Spleen (tissue), 11 donors: ENCODE data around the gene DUSP18. TPM values are rescaled to one million over a fixed set of nuclear protein-coding genes. Genes with fewer than 3 reads are reported as not detected.

Experiments used
- DNase-seq: peaks from one replicate; pipeline ENCODE4 v3.0.0-alpha.2; 2020
- H3K27ac ChIP-seq, 8 donors: fragments of 200-600 bp; sonication (generic) in 7 of 8; 1 replicate in 4 of 8; 2 replicates in 4 of 8; pipeline versions ENCODE4 v1.5.0 to v1.8.0; 2016 to 2021; ENCODE audit warnings: inconsistent platforms in 4 of 8, mild to moderate bottlenecking in 4 of 8, moderate library complexity in 1 of 8
- H3K27me3 ChIP-seq, 7 donors: fragments of 200-600 bp; sonication (generic) in 6 of 7; replicated peaks in 1 of 7; 1 replicate in 4 of 7; 2 replicates in 3 of 7; pipeline versions ENCODE4 v1.5.0 to v1.8.0; 2016 to 2021; ENCODE audit warnings: inconsistent platforms in 3 of 7, mild to moderate bottlenecking in 1 of 7
- H3K36me3 ChIP-seq, 6 donors: fragments of 200-600 bp; sonication (generic) in 5 of 6; 1 replicate in 4 of 6; 2 replicates in 2 of 6; pipeline versions ENCODE4 v1.5.0 to v1.8.0; 2016 to 2021; ENCODE audit warnings: inconsistent platforms in 2 of 6
- H3K4me1 ChIP-seq, 6 donors: fragments of 200-600 bp; sonication (generic) in 5 of 6; 1 replicate in 3 of 6; 2 replicates in 3 of 6; pipeline versions ENCODE4 v1.5.0 to v1.8.0; 2016 to 2021; ENCODE audit warnings: inconsistent platforms in 3 of 6
- H3K4me3 ChIP-seq, 8 donors: fragments of 200-600 bp; sonication (generic) in 7 of 8; 1 replicate in 4 of 8; 2 replicates in 4 of 8; pipeline versions ENCODE4 v1.5.0 to v1.8.0; 2016 to 2021; ENCODE audit warnings: inconsistent platforms in 4 of 8, mild to moderate bottlenecking in 4 of 8, moderate library complexity in 2 of 8
- H3K9me3 ChIP-seq, 8 donors: fragments of 200-600 bp; sonication (generic) in 7 of 8; 1 replicate in 4 of 8; 2 replicates in 4 of 8; pipeline versions ENCODE4 v1.5.0 to v1.8.0; 2016 to 2021; ENCODE audit warnings: inconsistent platforms in 4 of 8
- POLR2A ChIP-seq, 3 donors: fragments of 450-650 bp; IDR thresholded peaks; one replicate each; pipeline ENCODE4 v1.5.1; 2017; ENCODE audit warnings: antibody characterized with exemption in 3 of 3, mild to moderate bottlenecking in 1 of 3
- POLR2AphosphoS5 ChIP-seq, 3 donors: sonication (generic); formaldehyde crosslinking; IDR thresholded peaks; one replicate each; pipeline ENCODE4 v1.5.1; 2017; ENCODE audit warnings: antibody characterized with exemption in 3 of 3
- WGBS, 5 donors: extraction: QIAGEN DNeasy Blood & Tissue Kit in 3 of 5; methylation state at CpG; one replicate each; pipeline versions ENCODE4 v1.1.5 to v1.1.7; 2013 to 2018; 5-methylcytosine and 5-hydroxymethylcytosine counted together
- intact Hi-C: fragments of 100-400 bp; cut with DNase I; formaldehyde crosslinking; loops from one replicate; pipeline ENCODE4 v1.15.0; 2023; ENCODE audit warnings: low total_unique reads
- polyA plus RNA-seq, 3 donors: library from polyadenylated mRNA; stranded (reverse); fragments of 200-250 nt; gene quantifications; one replicate each; pipeline ENCODE4 v1.2.1, GENCODE V29; 2013
- total RNA-seq, 7 donors: library from RNA; depleted of rRNA in 3 of 7; stranded (reverse); fragments of >200 nt in 3 of 7; fragmentation: NEBNext Ultra II Directional in 4 of 7; extraction: Animal tissue kit (Norgen Biotek cat#: 25700) in 4 of 7; gene quantifications; one replicate each; pipeline versions ENCODE4 v1.1.0 to v1.2.1, GENCODE V29; 2016 to 2021
- TF ChIP-seq, protein P1 (sequence below), 11 experiments: fragments of 200-600 bp in 7 of 11; fragments of 450-650 bp in 4 of 11; sonication (generic) in 4 of 11; IDR thresholded peaks in 8 of 11; conservative IDR thresholded peaks in 3 of 11; 1 replicate in 7 of 11; 2 replicates in 4 of 11; pipeline versions ENCODE4 v1.4.0 to v1.8.0; 2016 to 2021; ENCODE audit warnings: antibody characterized with exemption in 11 of 11, inconsistent platforms in 4 of 11, mild to moderate bottlenecking in 1 of 11
- donor health status: healthy with polysubstance abuse.
- donor health status: DM: no; HTN: no; CAD: no; lungs with moderate emphysema.
- donor health status: DM: no; HTN: no; CAD: no.
- donor health status: Bipolar disorder and iron deficiency.
- donor health status: healthy.
- donor health status: DM: no; HTN: no; CAD: no.
- donor health status: DM: yes; HTN: yes; CAD: no.

Gene DUSP18
- total and polyA plus RNA-seq, 10 donors = 1.5 to 16.3 (median 10.5) TPM

GRCh38 chr22:30675436-30675835, 7.8 kb upstream of the DUSP18 start:
- Histone ChIP-seq H3K9me3 (no peaks in the 10 kb centered on the region), H3K27me3 (peaks cover 0 to 3% (median 0%) of the 10 kb centered on the region in 7 donors), H3K4me1 (peaks cover 0 to 8% (median 2%) of the 10 kb centered on the region in 6 donors), H3K4me3 (no peak overlapping the region), H3K36me3 (no peaks in the 10 kb centered on the region), H3K27ac (no peak overlapping the region)
- intact Hi-C loops = no loop called here
- no peak for DNase-seq
- WGBS, 5 donors = 86 to 96% (median 90%) methylated on average over 9 of the region's 9 CpGs
- no peak for TF ChIP-seq POLR2AphosphoS5 (IDR thresholded peaks at IDR 0.05)
- TF ChIP-seq POLR2A (IDR thresholded peaks at IDR 0.05) = no peak
- TF ChIP-seq, protein P1, sequence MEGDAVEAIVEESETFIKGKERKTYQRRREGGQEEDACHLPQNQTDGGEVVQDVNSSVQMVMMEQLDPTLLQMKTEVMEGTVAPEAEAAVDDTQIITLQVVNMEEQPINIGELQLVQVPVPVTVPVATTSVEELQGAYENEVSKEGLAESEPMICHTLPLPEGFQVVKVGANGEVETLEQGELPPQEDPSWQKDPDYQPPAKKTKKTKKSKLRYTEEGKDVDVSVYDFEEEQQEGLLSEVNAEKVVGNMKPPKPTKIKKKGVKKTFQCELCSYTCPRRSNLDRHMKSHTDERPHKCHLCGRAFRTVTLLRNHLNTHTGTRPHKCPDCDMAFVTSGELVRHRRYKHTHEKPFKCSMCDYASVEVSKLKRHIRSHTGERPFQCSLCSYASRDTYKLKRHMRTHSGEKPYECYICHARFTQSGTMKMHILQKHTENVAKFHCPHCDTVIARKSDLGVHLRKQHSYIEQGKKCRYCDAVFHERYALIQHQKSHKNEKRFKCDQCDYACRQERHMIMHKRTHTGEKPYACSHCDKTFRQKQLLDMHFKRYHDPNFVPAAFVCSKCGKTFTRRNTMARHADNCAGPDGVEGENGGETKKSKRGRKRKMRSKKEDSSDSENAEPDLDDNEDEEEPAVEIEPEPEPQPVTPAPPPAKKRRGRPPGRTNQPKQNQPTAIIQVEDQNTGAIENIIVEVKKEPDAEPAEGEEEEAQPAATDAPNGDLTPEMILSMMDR (IDR thresholded peaks at IDR 0.05 in 8 of 11, conservative IDR thresholded peaks at IDR 0.05 in 3 of 11) = no peak

GRCh38 chr22:30674482-30674881, 6.8 kb upstream of the DUSP18 start:
- H3K9me3 ChIP-seq = no peaks in the 10 kb centered on the region
- H3K36me3 ChIP-seq = no peaks in the 10 kb centered on the region
- no peak for DNase-seq
- intact Hi-C loops = no loop called here
- no peak overlapping the region for H3K27ac ChIP-seq
- WGBS, 5 donors = 82 to 93% (median 90%) methylated on average over 3 to 6 of the region's 6 CpGs
- no peak for TF ChIP-seq POLR2A (IDR thresholded peaks at IDR 0.05)
- TF ChIP-seq POLR2AphosphoS5 (IDR thresholded peaks at IDR 0.05) = no peak
- TF ChIP-seq, protein P1 (IDR thresholded peaks at IDR 0.05 in 8 of 11, conservative IDR thresholded peaks at IDR 0.05 in 3 of 11) = no peak
- no peak overlapping the region for H3K4me3 ChIP-seq
- H3K27me3 ChIP-seq = peaks cover 0 to 3% (median 0%) of the 10 kb centered on the region in 7 donors
- peaks cover 0 to 5% (median 0%) of the 10 kb centered on the region in 6 donors for H3K4me1 ChIP-seq

DNA sequence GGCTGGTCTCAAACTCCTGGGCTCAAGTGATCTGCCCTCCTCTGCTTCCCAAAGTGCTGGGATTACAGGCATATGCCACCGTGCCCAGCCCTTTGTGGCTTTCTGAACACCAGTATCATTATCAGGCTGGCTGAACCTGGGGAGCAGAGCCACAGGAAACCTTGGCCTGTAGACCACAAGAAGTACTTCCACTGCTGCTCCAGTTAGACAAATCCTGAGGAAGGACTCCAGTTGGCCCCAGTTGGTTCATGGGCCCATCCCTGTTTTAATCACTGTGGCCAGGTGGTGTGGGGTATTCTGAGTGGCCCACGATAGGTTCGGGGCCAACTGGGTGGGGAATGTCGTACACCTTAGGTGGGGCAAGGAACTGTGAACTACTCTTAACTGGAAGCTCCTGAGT, 5.5 kb upstream of the DUSP18 start:
- TF ChIP-seq POLR2A (IDR thresholded peaks at IDR 0.05) (no peak), POLR2AphosphoS5 (IDR thresholded peaks at IDR 0.05) (no peak)
- TF ChIP-seq, protein P1 (IDR thresholded peaks at IDR 0.05 in 8 of 11, conservative IDR thresholded peaks at IDR 0.05 in 3 of 11) = no peak
- Histone ChIP-seq H3K9me3 (no peaks in the 10 kb centered on the region), H3K4me1 (peaks cover 0 to 5% (median 4%) of the 10 kb centered on the region in 6 donors), H3K27me3 (peaks cover 0 to 9% (median 0%) of the 10 kb centered on the region in 7 donors), H3K27ac (no peak overlapping the region), H3K36me3 (no peaks in the 10 kb centered on the region), H3K4me3 (no peak overlapping the region)
- WGBS, 5 donors = 77 to 86% (median 80%) methylated on average over 3 to 4 of the region's 4 CpGs
- intact Hi-C loops = no loop called here
- DNase-seq = no peak

DNA sequence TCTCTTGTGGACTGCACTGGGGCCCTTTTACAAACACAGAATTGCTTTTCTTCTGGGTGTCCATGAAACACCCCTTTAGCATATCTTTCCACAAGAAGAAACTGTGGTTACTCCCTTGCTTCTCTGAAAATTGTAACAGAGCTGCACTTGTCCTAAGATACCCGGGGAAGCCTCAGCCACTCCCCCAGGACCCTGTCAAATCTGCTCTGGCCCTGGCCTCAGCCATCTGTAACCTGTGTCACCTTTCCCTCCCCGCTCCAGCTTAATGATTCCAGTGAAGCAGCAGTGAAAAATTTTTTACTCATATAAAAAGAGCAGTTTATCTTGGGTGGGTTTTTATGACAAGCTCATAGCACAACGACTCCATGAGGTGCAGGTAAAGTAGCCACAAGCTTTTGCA, 3.4 kb upstream of the DUSP18 start:
- Histone ChIP-seq H3K27ac (no peak overlapping the region), H3K9me3 (no peaks in the 10 kb centered on the region), H3K36me3 (no peaks in the 10 kb centered on the region), H3K4me3 (no peak overlapping the region), H3K4me1 (peaks cover 5 to 24% (median 20%) of the 10 kb centered on the region in 6 donors), H3K27me3 (peaks cover 0 to 6% (median 0%) of the 10 kb centered on the region in 7 donors)
- no peak for DNase-seq
- intact Hi-C loops = no loop called here
- 83 to 88% (median 85%) methylated on average over 3 of the region's 3 CpGs for WGBS, 5 donors
- TF ChIP-seq POLR2A (IDR thresholded peaks at IDR 0.05) = no peak
- TF ChIP-seq, protein P1 (IDR thresholded peaks at IDR 0.05 in 8 of 11, conservative IDR thresholded peaks at IDR 0.05 in 3 of 11) = no peak
- TF ChIP-seq POLR2AphosphoS5 (IDR thresholded peaks at IDR 0.05) = no peak
